Neural progenitor cell (in vitro differentiated cells): ENCODE data around the gene ADCY9. TPM values are rescaled to one million over a fixed set of nuclear protein-coding genes. Genes with fewer than 3 reads are reported as not detected.

Source experiments
- DNase-seq: peaks from one replicate; pipeline ENCODE4 v3.0.0-alpha.2; 2016; ENCODE audit warnings: low spot score
- H2AFZ ChIP-seq: fragments of 200-600 bp; sonication (generic); replicated peaks from 2 replicates; pipeline ENCODE4 v1.6.1; 2016; ENCODE audit warnings: antibody characterized with exemption
- H3F3A ChIP-seq: fragments of 200-600 bp; sonication (generic); 2 replicates; pipeline ENCODE4 v1.6.1; 2016; ENCODE audit warnings: antibody characterized with exemption, low read depth
- H3K27ac ChIP-seq: fragments of 200-600 bp; sonication (generic); 2 replicates; pipeline ENCODE4 v1.5.1; 2016; ENCODE audit warnings: mild to moderate bottlenecking
- H3K27me3 ChIP-seq: fragments of 200-600 bp; sonication (generic); 2 replicates; pipeline ENCODE4 v1.6.1; 2016; ENCODE audit warnings: mild to moderate bottlenecking, moderate library complexity
- H3K36me3 ChIP-seq: fragments of 200-600 bp; sonication (generic); 2 replicates; pipeline ENCODE4 v1.5.1; 2016
- H3K4me1 ChIP-seq: fragments of 200-600 bp; sonication (generic); 2 replicates; pipeline ENCODE4 v1.6.1; 2016; ENCODE audit warnings: mixed run types
- H3K4me2 ChIP-seq: fragments of 200-600 bp; sonication (generic); 2 replicates; pipeline ENCODE4 v1.6.1; 2016
- H3K4me3 ChIP-seq: fragments of 200-600 bp; sonication (generic); 2 replicates; pipeline ENCODE4 v1.5.1; 2016
- H3K79me2 ChIP-seq: fragments of 200-600 bp; sonication (generic); 2 replicates; pipeline ENCODE4 v1.6.1; 2016; ENCODE audit warnings: low read depth
- H3K9ac ChIP-seq: fragments of 200-600 bp; sonication (generic); 2 replicates; pipeline ENCODE4 v1.6.1; 2016
- H3K9me3 ChIP-seq: fragments of 200-600 bp; sonication (generic); 2 replicates; pipeline ENCODE4 v1.5.1; 2016; ENCODE audit warnings: low read depth
- H4K20me1 ChIP-seq: fragments of 200-600 bp; sonication (generic); 2 replicates; pipeline ENCODE4 v1.6.1; 2016; ENCODE audit warnings: low read depth
- H3K27ac Mint-ChIP-seq: 3 replicates; pipeline ENCODE4 v1.8.0; 2021; ENCODE audit warnings: mixed read lengths
- H3K27me3 Mint-ChIP-seq: 2 replicates; pipeline ENCODE4 v1.8.0; 2022; ENCODE audit warnings: low read depth, mild to moderate bottlenecking, inconsistent platforms, moderate library complexity, mixed read lengths; ENCODE audit not compliant: insufficient read depth
- H3K36me3 Mint-ChIP-seq: 3 replicates; pipeline ENCODE4 v1.8.0; 2021; ENCODE audit warnings: mixed read lengths
- H3K4me1 Mint-ChIP-seq: 3 replicates; pipeline ENCODE4 v1.8.0; 2021; ENCODE audit warnings: mixed read lengths
- H3K4me3 Mint-ChIP-seq: 3 replicates; pipeline ENCODE4 v1.8.0; 2021; ENCODE audit warnings: mild to moderate bottlenecking, moderate library complexity, mixed read lengths
- H3K9me3 Mint-ChIP-seq: 3 replicates; pipeline ENCODE4 v1.8.0; 2020; ENCODE audit warnings: mixed read lengths
- EZH2 ChIP-seq: fragments of 200-600 bp; sonication (generic); IDR thresholded peaks from 2 replicates; pipeline ENCODE4 v1.6.1; 2017; ENCODE audit warnings: antibody characterized with exemption, mild to moderate bottlenecking, moderate library complexity
- EZH2phosphoT487 ChIP-seq: fragments of 200-600 bp; sonication (generic); IDR thresholded peaks from 2 replicates; pipeline ENCODE4 v1.6.1; 2017; ENCODE audit warnings: antibody characterized with exemption
- total RNA-seq: library from RNA; depleted of rRNA; stranded (reverse); fragments of >200 nt; gene quantifications from 2 replicates; pipeline ENCODE4 v1.2.3, GENCODE V29; 2015; ENCODE audit warnings: low replicate concordance
- TF ChIP-seq, protein P1 (sequence below): fragments of 200-600 bp; sonication (generic); IDR thresholded peaks from 2 replicates; pipeline ENCODE4 v1.5.1; 2017; ENCODE audit warnings: antibody characterized with exemption, mild to moderate bottlenecking

The ADCY9 gene
- total RNA-seq, 1 donor from 2014 or later, result 1.2 TPM

GRCh38 chr16:4114257-4115208 is 1.7 kb downstream of the ADCY9 start:
- Histone ChIP-seq H3K9me3 (no peaks in the 10 kb centered on the region), H3F3A (peaks cover 9% of the 10 kb centered on the region), H2AFZ (no peak overlapping the region), H3K79me2 (no peaks in the 10 kb centered on the region), H4K20me1 (no peaks in the 10 kb centered on the region), H3K4me2 (peak overlapping the region; percentile 81), H3K27ac (no peak overlapping the region), H3K27me3 (peaks cover 58% of the 10 kb centered on the region), H3K4me3 (peak overlapping the region; percentile 57), H3K9ac (no peak overlapping the region), H3K4me1 (peaks cover 4% of the 10 kb centered on the region), H3K36me3 (no peaks in the 10 kb centered on the region)
- H3K4me3 Mint-ChIP-seq, result peak overlapping the region; percentile 87
- H3K9me3 Mint-ChIP-seq, result peaks cover 2% of the 10 kb centered on the region
- H3K4me1 Mint-ChIP-seq, result peaks cover 47% of the 10 kb centered on the region
- no peak for DNase-seq
- peaks cover 9% of the 10 kb centered on the region for H3K27me3 Mint-ChIP-seq
- H3K36me3 Mint-ChIP-seq, result peaks cover 11% of the 10 kb centered on the region
- TF ChIP-seq EZH2 (no peak), EZH2phosphoT487 (no peak)
- TF ChIP-seq, protein P1, sequence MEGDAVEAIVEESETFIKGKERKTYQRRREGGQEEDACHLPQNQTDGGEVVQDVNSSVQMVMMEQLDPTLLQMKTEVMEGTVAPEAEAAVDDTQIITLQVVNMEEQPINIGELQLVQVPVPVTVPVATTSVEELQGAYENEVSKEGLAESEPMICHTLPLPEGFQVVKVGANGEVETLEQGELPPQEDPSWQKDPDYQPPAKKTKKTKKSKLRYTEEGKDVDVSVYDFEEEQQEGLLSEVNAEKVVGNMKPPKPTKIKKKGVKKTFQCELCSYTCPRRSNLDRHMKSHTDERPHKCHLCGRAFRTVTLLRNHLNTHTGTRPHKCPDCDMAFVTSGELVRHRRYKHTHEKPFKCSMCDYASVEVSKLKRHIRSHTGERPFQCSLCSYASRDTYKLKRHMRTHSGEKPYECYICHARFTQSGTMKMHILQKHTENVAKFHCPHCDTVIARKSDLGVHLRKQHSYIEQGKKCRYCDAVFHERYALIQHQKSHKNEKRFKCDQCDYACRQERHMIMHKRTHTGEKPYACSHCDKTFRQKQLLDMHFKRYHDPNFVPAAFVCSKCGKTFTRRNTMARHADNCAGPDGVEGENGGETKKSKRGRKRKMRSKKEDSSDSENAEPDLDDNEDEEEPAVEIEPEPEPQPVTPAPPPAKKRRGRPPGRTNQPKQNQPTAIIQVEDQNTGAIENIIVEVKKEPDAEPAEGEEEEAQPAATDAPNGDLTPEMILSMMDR, result no peak
- H3K27ac Mint-ChIP-seq, result no peak overlapping the region

DNA sequence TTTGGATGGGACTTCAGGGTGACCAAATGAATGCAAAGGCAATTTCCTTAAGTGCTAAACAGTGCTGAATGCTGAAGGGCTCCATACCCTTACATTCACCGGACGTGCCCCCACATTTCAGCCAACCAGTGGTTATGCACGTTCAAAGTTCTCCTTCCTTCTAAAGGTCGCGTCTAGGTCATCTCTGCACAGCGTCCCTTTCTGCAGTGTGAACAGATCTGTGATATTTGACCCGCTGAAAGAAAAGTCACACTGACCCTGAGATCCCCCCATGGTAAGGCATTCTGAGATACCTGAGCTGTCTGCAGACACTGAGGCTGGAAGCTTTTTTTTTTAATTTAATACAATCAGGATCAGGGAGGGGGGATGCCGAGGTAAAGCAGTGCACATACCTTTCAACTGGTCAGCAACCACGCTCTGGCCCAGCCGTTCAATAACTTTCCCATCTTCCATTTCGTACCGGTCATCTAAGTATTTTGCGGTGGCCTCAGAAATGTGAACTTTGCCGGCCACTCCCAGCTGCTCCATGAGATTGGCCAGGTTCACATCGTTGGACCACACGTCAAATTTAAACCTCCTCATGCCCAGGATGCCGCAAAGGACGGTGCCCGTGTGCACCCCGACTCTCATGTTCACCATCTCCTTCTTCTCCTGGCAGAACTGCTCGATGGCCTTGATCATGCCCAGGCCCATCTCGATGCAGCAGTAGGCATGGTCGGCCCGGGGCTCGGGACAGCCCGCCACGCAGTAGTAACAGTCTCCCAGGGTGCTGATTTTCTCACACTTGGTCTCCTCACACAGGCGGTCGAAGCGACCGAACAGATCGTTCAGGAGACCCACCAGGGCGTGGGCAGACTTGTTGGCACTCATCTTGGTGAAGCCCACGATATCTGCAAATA is 2.6 kb downstream of the ADCY9 start:
- no peak overlapping the region for H2AFZ ChIP-seq
- no peak overlapping the region for H3K4me2 ChIP-seq
- no peak for DNase-seq
- TF ChIP-seq, protein P1, result no peak
- no peak for TF ChIP-seq EZH2phosphoT487
- no peak for TF ChIP-seq EZH2
- peak overlapping the region; percentile 87 for H3K4me3 Mint-ChIP-seq
- no peak overlapping the region for H3K27ac Mint-ChIP-seq
- H3K9me3 Mint-ChIP-seq, result peaks cover 2% of the 10 kb centered on the region
- H3K9me3 ChIP-seq, result no peaks in the 10 kb centered on the region
- H3K27me3 Mint-ChIP-seq, result peaks cover 9% of the 10 kb centered on the region
- no peaks in the 10 kb centered on the region for H3K79me2 ChIP-seq
- H3F3A ChIP-seq, result peaks cover 9% of the 10 kb centered on the region
- H4K20me1 ChIP-seq, result no peaks in the 10 kb centered on the region
- peaks cover 4% of the 10 kb centered on the region for H3K4me1 ChIP-seq
- H3K36me3 ChIP-seq, result no peaks in the 10 kb centered on the region
- H3K9ac ChIP-seq, result no peak overlapping the region
- peaks cover 54% of the 10 kb centered on the region for H3K4me1 Mint-ChIP-seq
- H3K27me3 ChIP-seq, result peaks cover 54% of the 10 kb centered on the region
- H3K4me3 ChIP-seq, result no peak overlapping the region
- H3K36me3 Mint-ChIP-seq, result peaks cover 11% of the 10 kb centered on the region
- no peak overlapping the region for H3K27ac ChIP-seq

DNA sequence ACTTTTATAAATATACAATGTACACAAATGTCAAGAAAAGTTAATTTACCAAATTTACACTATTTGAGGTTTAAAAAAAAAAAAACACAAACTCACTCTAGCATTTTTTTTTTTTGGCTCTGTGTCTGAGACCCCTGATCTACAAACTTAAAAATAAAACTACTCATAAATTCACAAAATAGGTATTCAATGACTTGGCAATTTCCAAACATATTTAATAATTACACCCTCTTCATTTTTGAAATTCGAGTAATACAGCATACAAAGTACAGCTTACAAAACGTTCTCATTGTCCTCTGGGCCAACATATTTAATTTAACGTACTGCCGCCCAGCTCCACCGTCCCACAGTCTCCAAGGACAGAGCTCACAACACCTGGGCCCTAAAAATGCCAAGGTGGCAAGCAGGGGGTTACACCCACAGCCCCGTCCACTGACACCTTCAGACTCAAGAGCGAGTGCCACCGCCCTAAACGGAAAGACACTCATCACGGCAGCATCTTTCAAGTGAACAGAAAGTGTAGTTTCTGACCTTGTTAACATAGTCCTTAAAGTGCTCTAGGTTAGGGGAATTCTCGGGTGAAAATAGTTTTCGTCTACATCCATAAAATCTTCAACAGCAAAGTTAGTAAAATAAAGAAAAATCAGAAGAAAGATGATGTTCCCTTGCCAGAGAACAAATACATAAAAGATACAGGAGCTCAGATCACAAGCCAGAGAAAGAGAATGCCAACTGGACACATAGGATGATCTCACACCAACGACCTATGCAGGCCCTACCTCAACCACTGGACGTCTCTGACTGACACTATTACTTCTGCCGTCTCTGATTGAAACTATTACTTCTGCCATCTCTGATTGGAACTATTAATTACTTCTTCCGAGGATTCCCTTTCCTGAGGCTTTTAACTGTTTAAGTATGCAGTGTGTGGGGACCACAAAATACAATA is 4.2 kb downstream of the ADCY9 start:
- Histone ChIP-seq H3K9ac (no peak overlapping the region), H2AFZ (no peak overlapping the region), H3K4me3 (no peak overlapping the region), H3K4me1 (peaks cover 2% of the 10 kb centered on the region), H3K27me3 (peaks cover 39% of the 10 kb centered on the region), H3K9me3 (no peaks in the 10 kb centered on the region), H3K36me3 (no peaks in the 10 kb centered on the region), H3K79me2 (no peaks in the 10 kb centered on the region), H4K20me1 (no peaks in the 10 kb centered on the region), H3F3A (peaks cover 5% of the 10 kb centered on the region), H3K4me2 (no peak overlapping the region), H3K27ac (no peak overlapping the region)
- DNase-seq, result no peak
- H3K4me3 Mint-ChIP-seq, result no peak overlapping the region
- peaks cover 11% of the 10 kb centered on the region for H3K36me3 Mint-ChIP-seq
- TF ChIP-seq, protein P1, result no peak
- TF ChIP-seq EZH2phosphoT487 (no peak), EZH2 (no peak)
- peaks cover 9% of the 10 kb centered on the region for H3K27me3 Mint-ChIP-seq
- H3K4me1 Mint-ChIP-seq, result peaks cover 49% of the 10 kb centered on the region
- H3K9me3 Mint-ChIP-seq, result peaks cover 2% of the 10 kb centered on the region
- no peak overlapping the region for H3K27ac Mint-ChIP-seq
